Keratinocyte (primary cell): ENCODE data around the gene SMG7. TPM values are rescaled to one million over a fixed set of nuclear protein-coding genes. Genes with fewer than 3 reads are reported as not detected.

Source experiments
- DNase-seq: peaks from one replicate; pipeline ENCODE4 v3.0.0-alpha.2; 2011; ENCODE audit warnings: low read depth, missing footprints, low spot score
- FAIRE-seq: peaks from 2 replicates; lab custom pipeline; 2011; peaks lifted over from hg19 to GRCh38; lab: Jason Lieb, UNC
- H2AFZ ChIP-seq: 2 replicates; pipeline ENCODE4 v1.6.0; 2012; ENCODE audit warnings: low read length, control low read depth, inconsistent platforms; ENCODE audit not compliant: control insufficient read depth
- H3K27ac ChIP-seq: 2 replicates; pipeline ENCODE4 v1.5.1; 2011; ENCODE audit warnings: low read length; ENCODE audit not compliant: control insufficient read depth, insufficient read depth
- H3K27me3 ChIP-seq: 3 replicates; pipeline ENCODE4 v1.6.0; 2011; ENCODE audit warnings: low read length; ENCODE audit not compliant: control insufficient read depth, insufficient read depth; ENCODE audit errors: extremely low read depth
- H3K36me3 ChIP-seq, 2 experiments: 2 replicates in 1 of 2; 3 replicates in 1 of 2; pipeline ENCODE4 v1.5.1; 2011; ENCODE audit warnings: low read length in 2 of 2, mild to moderate bottlenecking in 1 of 2; ENCODE audit not compliant: control insufficient read depth in 2 of 2, insufficient read depth in 2 of 2; ENCODE audit errors: extremely low read depth in 1 of 2
- H3K4me1 ChIP-seq: 3 replicates; pipeline ENCODE4 v1.5.1; 2011; ENCODE audit warnings: low read length; ENCODE audit not compliant: control insufficient read depth, insufficient read depth; ENCODE audit errors: extremely low read depth
- H3K4me2 ChIP-seq: 3 replicates; pipeline ENCODE4 v1.6.0; 2011; ENCODE audit warnings: low read depth, low read length; ENCODE audit not compliant: control insufficient read depth, insufficient read depth; ENCODE audit errors: extremely low read depth
- H3K4me3 ChIP-seq, 3 experiments: fragments of 200-600 bp in 1 of 3; sonication (generic) in 1 of 3; 2 replicates in 2 of 3; 3 replicates in 1 of 3; pipeline ENCODE4 v1.5.1; 2011 to 2016; ENCODE audit warnings: low read length in 3 of 3, mild to moderate bottlenecking in 3 of 3, control low read depth in 2 of 3, inconsistent platforms in 1 of 3, low read depth in 1 of 3, mixed read lengths in 1 of 3, mixed run types in 1 of 3, moderate library complexity in 1 of 3; ENCODE audit not compliant: control insufficient read depth in 2 of 3, insufficient read depth in 2 of 3; ENCODE audit errors: extremely low read depth in 1 of 3
- H3K79me2 ChIP-seq: 2 replicates; pipeline ENCODE4 v1.6.0; 2012; ENCODE audit warnings: low read length; ENCODE audit not compliant: control insufficient read depth, insufficient read depth
- H3K9ac ChIP-seq: 3 replicates; pipeline ENCODE4 v1.6.0; 2011; ENCODE audit warnings: low read length; ENCODE audit not compliant: control insufficient read depth, insufficient read depth; ENCODE audit errors: extremely low read depth
- H3K9me1 ChIP-seq: 3 replicates; pipeline ENCODE4 v1.6.0; 2011; ENCODE audit warnings: low read length; ENCODE audit not compliant: control insufficient read depth, insufficient read depth; ENCODE audit errors: extremely low read depth
- H3K9me3 ChIP-seq: 2 replicates; pipeline ENCODE4 v1.5.1; 2012; ENCODE audit warnings: low read depth, low read length; ENCODE audit not compliant: control insufficient read depth
- H4K20me1 ChIP-seq: 3 replicates; pipeline ENCODE4 v1.6.0; 2011; ENCODE audit warnings: low read length; ENCODE audit not compliant: control insufficient read depth, insufficient read depth; ENCODE audit errors: extremely low read depth
- EZH2 ChIP-seq: IDR thresholded peaks from one replicate; pipeline ENCODE4 v1.6.1; 2012; ENCODE audit warnings: inconsistent platforms, mild to moderate bottlenecking, low read length, moderate library complexity
- dilution Hi-C: fragments of 300-500 bp; cut with MboI; formaldehyde crosslinking; loops from one replicate; pipeline ENCODE4 v1.7.0; 2020; ENCODE audit warnings: low sequenced_read_pairs; ENCODE audit not compliant: extremely low pct_ligation_motif_present
- polyA plus RNA-seq, 5 experiments: library from polyadenylated mRNA; depleted of rRNA in 3 of 5; stranded (reverse) in 3 of 5; stranded (forward) in 1 of 5; unstranded in 1 of 5; fragments of >200 nt; gene quantifications; 1 replicate in 1 of 5; 2 replicates in 3 of 5; 3 replicates in 1 of 5; pipeline versions ENCODE4 v1.2.1 to v1.2.3, GENCODE V29; 2011 to 2012; ENCODE audit warnings: missing spikeins in 2 of 5, low read depth in 1 of 5, low replicate concordance in 1 of 5
- TF ChIP-seq, protein P1 (sequence below), 3 experiments: IDR thresholded peaks in 1 of 3; conservative IDR thresholded peaks in 1 of 3; optimal IDR thresholded peaks in 1 of 3; 2 replicates in 2 of 3; 3 replicates in 1 of 3; pipeline versions ENCODE3 to v1.5.1; 2011; ENCODE audit warnings: low read length in 3 of 3, mild to moderate bottlenecking in 3 of 3, moderate library complexity in 2 of 3, control low read depth in 1 of 3, inconsistent platforms in 1 of 3; ENCODE audit not compliant: insufficient read depth in 2 of 3; ENCODE audit errors: extremely low read depth in 1 of 3

SMG7 gene
- polyA plus RNA-seq, 1 donor (not counting 4 experiments of a cell fraction or from before 2014, with no cell fraction given) = 38.2 TPM

DNA sequence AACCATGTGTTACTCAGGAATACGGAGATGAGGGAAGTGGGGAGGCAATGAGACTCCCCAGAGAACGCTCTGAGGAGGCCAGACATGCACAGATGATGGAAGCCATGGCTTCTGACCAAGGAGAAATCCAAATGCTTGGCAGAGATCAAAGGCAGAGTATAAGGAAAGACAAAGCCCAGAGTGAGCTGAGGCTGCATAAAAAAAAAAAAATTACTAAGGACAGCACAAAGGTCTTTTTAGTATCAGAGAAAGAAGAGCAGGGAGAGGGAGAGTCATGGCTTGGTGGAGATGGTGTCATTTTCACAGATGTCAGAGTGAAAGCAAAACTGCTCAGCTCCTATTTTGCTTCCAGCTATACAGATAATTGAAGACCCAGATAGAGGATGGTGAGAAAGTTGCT, 126.1 kb downstream of the SMG7 start:
- no peaks in the 10 kb centered on the region for H3K27me3 ChIP-seq
- FAIRE-seq (no peak), DNase-seq (no peak)
- no peak overlapping the region for H2AFZ ChIP-seq
- H3K4me3 ChIP-seq = no peak overlapping the region
- no peak overlapping the region for H3K27ac ChIP-seq
- TF ChIP-seq, protein P1, sequence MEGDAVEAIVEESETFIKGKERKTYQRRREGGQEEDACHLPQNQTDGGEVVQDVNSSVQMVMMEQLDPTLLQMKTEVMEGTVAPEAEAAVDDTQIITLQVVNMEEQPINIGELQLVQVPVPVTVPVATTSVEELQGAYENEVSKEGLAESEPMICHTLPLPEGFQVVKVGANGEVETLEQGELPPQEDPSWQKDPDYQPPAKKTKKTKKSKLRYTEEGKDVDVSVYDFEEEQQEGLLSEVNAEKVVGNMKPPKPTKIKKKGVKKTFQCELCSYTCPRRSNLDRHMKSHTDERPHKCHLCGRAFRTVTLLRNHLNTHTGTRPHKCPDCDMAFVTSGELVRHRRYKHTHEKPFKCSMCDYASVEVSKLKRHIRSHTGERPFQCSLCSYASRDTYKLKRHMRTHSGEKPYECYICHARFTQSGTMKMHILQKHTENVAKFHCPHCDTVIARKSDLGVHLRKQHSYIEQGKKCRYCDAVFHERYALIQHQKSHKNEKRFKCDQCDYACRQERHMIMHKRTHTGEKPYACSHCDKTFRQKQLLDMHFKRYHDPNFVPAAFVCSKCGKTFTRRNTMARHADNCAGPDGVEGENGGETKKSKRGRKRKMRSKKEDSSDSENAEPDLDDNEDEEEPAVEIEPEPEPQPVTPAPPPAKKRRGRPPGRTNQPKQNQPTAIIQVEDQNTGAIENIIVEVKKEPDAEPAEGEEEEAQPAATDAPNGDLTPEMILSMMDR (optimal IDR thresholded peaks at IDR 0.05 in 1 of 3, IDR thresholded peaks at IDR 0.05 in 1 of 3, conservative IDR thresholded peaks at IDR 0.05 in 1 of 3; ENCODE audit: extremely low read depth in 1 of 3, insufficient read depth in 2 of 3, low read length in 3 of 3) = no peak
- no peak for TF ChIP-seq EZH2
- H3K9me3 ChIP-seq = no peaks in the 10 kb centered on the region
- H3K36me3 ChIP-seq = no peaks in the 10 kb centered on the region
- H3K4me2 ChIP-seq = no peak overlapping the region
- dilution Hi-C loops = no loop called here
- no peaks in the 10 kb centered on the region for H4K20me1 ChIP-seq
- no peaks in the 10 kb centered on the region for H3K79me2 ChIP-seq
- H3K9me1 ChIP-seq = no peaks in the 10 kb centered on the region
- H3K4me1 ChIP-seq = no peaks in the 10 kb centered on the region
- H3K9ac ChIP-seq = no peak overlapping the region

DNA sequence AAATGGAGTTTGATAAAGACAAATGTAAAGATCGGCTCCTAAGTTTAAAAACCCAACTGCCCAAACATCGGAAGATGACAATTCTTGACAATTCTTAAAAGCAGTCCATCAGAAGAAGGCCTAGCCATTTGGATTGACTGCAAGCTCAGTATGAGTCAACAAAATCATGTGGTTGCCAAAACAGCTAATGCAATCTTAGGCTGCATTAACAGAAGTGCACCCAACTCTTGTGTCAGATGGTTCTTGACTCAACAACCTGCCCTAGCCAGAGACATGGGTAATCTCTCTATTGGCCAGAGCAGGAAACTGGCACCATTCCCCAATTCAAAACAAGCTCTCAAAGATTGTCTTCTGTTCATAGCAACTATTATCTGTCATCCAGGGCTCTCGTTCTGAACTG, 127.8 kb downstream of the SMG7 start:
- no peaks in the 10 kb centered on the region for H4K20me1 ChIP-seq
- no peaks in the 10 kb centered on the region for H3K4me1 ChIP-seq
- no peak overlapping the region for H3K27ac ChIP-seq
- H3K27me3 ChIP-seq = no peaks in the 10 kb centered on the region
- H3K36me3 ChIP-seq = no peaks in the 10 kb centered on the region
- H3K9me1 ChIP-seq = no peaks in the 10 kb centered on the region
- peak; percentile 57 for FAIRE-seq
- H3K9me3 ChIP-seq = no peaks in the 10 kb centered on the region
- H3K4me2 ChIP-seq = no peak overlapping the region
- H3K79me2 ChIP-seq = no peaks in the 10 kb centered on the region
- TF ChIP-seq, protein P1 (optimal IDR thresholded peaks at IDR 0.05 in 1 of 3, IDR thresholded peaks at IDR 0.05 in 1 of 3, conservative IDR thresholded peaks at IDR 0.05 in 1 of 3; ENCODE audit: extremely low read depth in 1 of 3, insufficient read depth in 2 of 3, low read length in 3 of 3) = no peak
- no peak overlapping the region for H2AFZ ChIP-seq
- no peak overlapping the region for H3K4me3 ChIP-seq
- no peak for DNase-seq
- H3K9ac ChIP-seq = no peak overlapping the region
- dilution Hi-C loops = no loop called here
